Measurements from ENCODE around the gene GSTP1. TPM values are rescaled to one million over a fixed set of nuclear protein-coding genes. Genes with fewer than 3 reads are reported as not detected.

Gene GSTP1
- total and polyA plus RNA-seq, 2 of the 8 experiments (the other 6 are each of a cell fraction or from before 2014, with no cell fraction given): 1,454 to 3,329 TPM

DNA sequence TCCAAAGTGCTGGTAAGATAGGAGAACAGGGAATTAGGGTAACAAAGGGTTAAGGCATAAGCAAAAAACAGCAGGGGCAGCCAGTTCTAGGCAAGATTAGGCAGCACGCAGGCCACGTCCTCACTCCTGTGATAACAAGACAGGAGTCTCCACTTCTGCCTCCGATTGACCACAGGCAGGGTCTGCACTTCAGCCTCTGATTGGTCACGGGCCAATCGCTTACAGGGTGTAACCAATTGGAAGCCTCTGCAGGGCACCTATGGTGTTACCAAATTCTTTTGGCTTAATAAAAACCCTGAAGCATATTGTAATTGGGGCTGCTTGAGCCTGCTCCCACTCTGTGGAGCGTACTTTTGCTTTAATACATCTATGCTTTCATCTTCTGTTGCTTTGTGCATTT lies 12.2 kb upstream of the GSTP1 start:
- H3K23me2 ChIP-seq (ENCODE audit: low read depth, low read length): no peaks in the 10 kb centered on the region
- no peak overlapping the region for H3K9ac ChIP-seq (replicated peaks in 1 of 4; ENCODE audit: extremely low read depth in 1 of 4, low read depth in 3 of 4, low read length in 3 of 4)
- no peak overlapping the region for H3K27ac ChIP-seq (ENCODE audit: low read depth, low read length)
- ChIA-PET POLR2A (ENCODE audit: partially characterized antibody) (interaction anchor here (1.1 to 3.9 kb wide), 2 partner anchors 11 to 13 kb away, joined by 4 to 35 read pairs; partner anchors contain the start of gene GSTP1), CTCF (ENCODE audit: partially characterized antibody) (interaction anchor here (1.0 to 10.9 kb wide), 12 partner anchors 10 to 211 kb away, joined by 3 to 97 read pairs (median 5); partner anchors contain the start of gene GSTP1)
- TF ChIP-seq EP300 (IDR thresholded peaks at IDR 0.05; ENCODE audit: borderline replicate concordance in 1 of 2, low read depth in 2 of 2, low read length in 2 of 2) (no peak), TAF7 (optimal IDR thresholded peaks at IDR 0.05; ENCODE audit: borderline replicate concordance, low read depth, low read length) (no peak), PHF8 (conservative IDR thresholded peaks at IDR 0.05; ENCODE audit: low read depth, low read length) (no peak), CHD1 (IDR thresholded peaks at IDR 0.05; ENCODE audit: low read depth, low read length) (no peak), TCF12 (IDR thresholded peaks at IDR 0.05; ENCODE audit: low read depth, low read length) (no peak)
- TF ChIP-seq, protein P1, sequence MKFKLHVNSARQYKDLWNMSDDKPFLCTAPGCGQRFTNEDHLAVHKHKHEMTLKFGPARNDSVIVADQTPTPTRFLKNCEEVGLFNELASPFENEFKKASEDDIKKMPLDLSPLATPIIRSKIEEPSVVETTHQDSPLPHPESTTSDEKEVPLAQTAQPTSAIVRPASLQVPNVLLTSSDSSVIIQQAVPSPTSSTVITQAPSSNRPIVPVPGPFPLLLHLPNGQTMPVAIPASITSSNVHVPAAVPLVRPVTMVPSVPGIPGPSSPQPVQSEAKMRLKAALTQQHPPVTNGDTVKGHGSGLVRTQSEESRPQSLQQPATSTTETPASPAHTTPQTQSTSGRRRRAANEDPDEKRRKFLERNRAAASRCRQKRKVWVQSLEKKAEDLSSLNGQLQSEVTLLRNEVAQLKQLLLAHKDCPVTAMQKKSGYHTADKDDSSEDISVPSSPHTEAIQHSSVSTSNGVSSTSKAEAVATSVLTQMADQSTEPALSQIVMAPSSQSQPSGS (IDR thresholded peaks at IDR 0.05; ENCODE audit: low read length): no peak
- no peaks in the 10 kb centered on the region for H3K36me3 ChIP-seq (ENCODE audit: control insufficient read depth in 2 of 4, insufficient read depth in 4 of 4, low read length in 3 of 4)
- H2AFZ ChIP-seq (ENCODE audit: low read length): no peak overlapping the region
- H2BK5ac ChIP-seq (ENCODE audit: low read depth, low read length): no peak overlapping the region
- no peaks in the 10 kb centered on the region for H3K79me1 ChIP-seq (ENCODE audit: low read depth, low read length)
- H3K4me3 ChIP-seq (ENCODE audit: extremely low read depth in 1 of 4, insufficient read depth in 2 of 4, low read depth in 3 of 4, low read length in 4 of 4): no peak overlapping the region
- H3K14ac ChIP-seq (ENCODE audit: insufficient read length): no peak overlapping the region
- no peak overlapping the region for H2BK15ac ChIP-seq (ENCODE audit: low read length)
- H3K4ac ChIP-seq (replicated peaks; ENCODE audit: insufficient read length, low read depth, low read length): no peak overlapping the region
- no peak overlapping the region for H2AK5ac ChIP-seq (ENCODE audit: low read depth, low read length)
- no peak overlapping the region for H4K91ac ChIP-seq (replicated peaks; ENCODE audit: insufficient read length, low read length)
- no peak overlapping the region for H4K8ac ChIP-seq (ENCODE audit: extremely low read depth, insufficient read depth, low read length)
- H4K20me1 ChIP-seq (replicated peaks in 1 of 2; ENCODE audit: control insufficient read depth in 1 of 2, insufficient read depth in 2 of 2, low read length in 2 of 2): no peaks in the 10 kb centered on the region
- 82% methylated on average over 6 of the region's 6 CpGs; no CpG with 5 or more reads in 1 of the 2 experiments for WGBS, 2 experiments (ENCODE audit: extremely low coverage in 1 of 2, insufficient coverage in 1 of 2, insufficient read length in 1 of 2, insufficient replicate concordance in 2 of 2, low coverage in 1 of 2, low lambda C conversion rate in 2 of 2, missing lambda C conversion rate in 1 of 2)
- no peak overlapping the region for H4K5ac ChIP-seq (ENCODE audit: insufficient read length, low read depth, low read length)
- peaks cover 0 to 4% of the 10 kb centered on the region in 2 experiments; a peak in 1 of 4 replicates for H3K9me3 ChIP-seq (ENCODE audit: insufficient read depth in 2 of 2, low read depth in 1 of 2, low read length in 1 of 2)
- H2BK12ac ChIP-seq (ENCODE audit: low read depth, low read length): no peak overlapping the region
- H2BK20ac ChIP-seq (ENCODE audit: low read length): no peak overlapping the region
- H3K4me2 ChIP-seq (ENCODE audit: insufficient read depth in 1 of 2, low read depth in 2 of 2, low read length in 2 of 2): no peak overlapping the region
- DNase-seq (ENCODE audit: low read depth in 1 of 2, low spot score in 2 of 2): no peak
- H2BK120ac ChIP-seq (replicated peaks; ENCODE audit: low read depth, low read length): no peak overlapping the region
- no peak for FAIRE-seq
- H3K79me2 ChIP-seq (ENCODE audit: control insufficient read depth in 1 of 2, insufficient read depth in 2 of 2, low read length in 2 of 2): no peaks in the 10 kb centered on the region
- H3K4me1 ChIP-seq (replicated peaks in 1 of 4; ENCODE audit: control insufficient read depth in 3 of 4, insufficient read depth in 4 of 4, low read length in 3 of 4): no peaks in the 10 kb centered on the region
- no peak overlapping the region for H3K23ac ChIP-seq (ENCODE audit: insufficient read length)
- H3K18ac ChIP-seq (ENCODE audit: extremely low read depth, low read length): no peak overlapping the region
- H3K27me3 ChIP-seq (replicated peaks in 1 of 4; ENCODE audit: control insufficient read depth in 3 of 4, extremely low read depth in 1 of 4, insufficient read depth in 3 of 4, low read length in 3 of 4): no peaks in the 10 kb centered on the region; a peak in 1 of 7 replicates
- no peak overlapping the region for H3K56ac ChIP-seq (replicated peaks; ENCODE audit: insufficient read length, low read depth, low read length)
